Endothelial cell (in vitro differentiated cells): Measurements from ENCODE around the gene CXCR4. TPM values are rescaled to one million over a fixed set of nuclear protein-coding genes. Genes with fewer than 3 reads are reported as not detected.

Experiments used
- DNase-seq: peaks from one replicate; pipeline ENCODE4 v3.0.0; 2021; ENCODE audit warnings: low spot score
- H3K27ac Mint-ChIP-seq: one replicate; pipeline ENCODE4 v1.8.0; 2021; ENCODE audit warnings: mixed read lengths, inconsistent platforms; ENCODE audit not compliant: unreplicated experiment
- H3K27me3 Mint-ChIP-seq: one replicate; pipeline ENCODE4 v1.8.0; 2021; ENCODE audit warnings: mild to moderate bottlenecking, moderate library complexity, mixed read lengths, inconsistent platforms; ENCODE audit not compliant: unreplicated experiment
- H3K36me3 Mint-ChIP-seq: one replicate; pipeline ENCODE4 v1.8.0; 2021; ENCODE audit warnings: mild to moderate bottlenecking, low read depth, mixed read lengths, inconsistent platforms; ENCODE audit not compliant: unreplicated experiment
- H3K4me1 Mint-ChIP-seq: one replicate; pipeline ENCODE4 v1.8.0; 2021; ENCODE audit warnings: mild to moderate bottlenecking, mixed read lengths, inconsistent platforms; ENCODE audit not compliant: unreplicated experiment
- H3K4me3 Mint-ChIP-seq: one replicate; pipeline ENCODE4 v1.8.0; 2021; ENCODE audit warnings: mild to moderate bottlenecking, mixed read lengths, inconsistent platforms; ENCODE audit not compliant: unreplicated experiment
- H3K9me3 Mint-ChIP-seq: one replicate; pipeline ENCODE4 v1.8.0; 2021; ENCODE audit warnings: mixed read lengths, inconsistent platforms; ENCODE audit not compliant: unreplicated experiment
- total RNA-seq: library from RNA; stranded (reverse); fragmentation: NEBNext Ultra II Directional; extraction: Animal tissue kit (Norgen Biotek cat#: 25700); gene quantifications from one replicate; pipeline ENCODE4 v1.2.1, GENCODE V29; 2021; ENCODE audit not compliant: unreplicated experiment
- TF ChIP-seq, protein P1 (sequence below): fragments of 200-600 bp; sonication (generic); IDR thresholded peaks from one replicate; pipeline ENCODE4 v1.5.0; 2021; ENCODE audit warnings: antibody characterized with exemption; ENCODE audit not compliant: unreplicated experiment

CXCR4 gene
- total RNA-seq, 1 donor from 2014 or later: 255 TPM

DNA sequence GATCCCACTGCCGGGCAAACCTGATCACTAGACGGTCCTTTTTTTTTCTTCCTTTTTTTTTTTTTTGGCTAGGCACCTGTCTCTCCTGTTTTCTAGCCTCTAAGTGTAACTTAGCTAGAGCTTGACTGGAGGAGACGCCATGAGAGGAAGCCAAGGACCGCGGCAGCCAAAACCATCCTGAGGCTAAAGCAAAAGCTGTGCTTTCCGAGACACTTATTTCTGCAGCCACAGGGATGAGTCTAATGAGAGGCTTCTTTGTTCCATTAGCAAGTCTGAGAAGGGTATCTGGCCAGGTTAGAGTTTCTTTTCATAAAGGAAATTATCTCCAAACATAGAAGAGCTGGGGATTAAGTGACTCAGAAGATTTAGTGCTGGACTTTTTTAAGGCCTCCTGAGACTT is 7.3 kb upstream of the CXCR4 start:
- Mint-ChIP-seq H3K27me3 (peaks cover 5% of the 10 kb centered on the region), H3K9me3 (no peaks in the 10 kb centered on the region), H3K27ac (no peak overlapping the region), H3K4me3 (no peak overlapping the region), H3K36me3 (no peaks in the 10 kb centered on the region), H3K4me1 (peaks cover 23% of the 10 kb centered on the region)
- TF ChIP-seq, protein P1, sequence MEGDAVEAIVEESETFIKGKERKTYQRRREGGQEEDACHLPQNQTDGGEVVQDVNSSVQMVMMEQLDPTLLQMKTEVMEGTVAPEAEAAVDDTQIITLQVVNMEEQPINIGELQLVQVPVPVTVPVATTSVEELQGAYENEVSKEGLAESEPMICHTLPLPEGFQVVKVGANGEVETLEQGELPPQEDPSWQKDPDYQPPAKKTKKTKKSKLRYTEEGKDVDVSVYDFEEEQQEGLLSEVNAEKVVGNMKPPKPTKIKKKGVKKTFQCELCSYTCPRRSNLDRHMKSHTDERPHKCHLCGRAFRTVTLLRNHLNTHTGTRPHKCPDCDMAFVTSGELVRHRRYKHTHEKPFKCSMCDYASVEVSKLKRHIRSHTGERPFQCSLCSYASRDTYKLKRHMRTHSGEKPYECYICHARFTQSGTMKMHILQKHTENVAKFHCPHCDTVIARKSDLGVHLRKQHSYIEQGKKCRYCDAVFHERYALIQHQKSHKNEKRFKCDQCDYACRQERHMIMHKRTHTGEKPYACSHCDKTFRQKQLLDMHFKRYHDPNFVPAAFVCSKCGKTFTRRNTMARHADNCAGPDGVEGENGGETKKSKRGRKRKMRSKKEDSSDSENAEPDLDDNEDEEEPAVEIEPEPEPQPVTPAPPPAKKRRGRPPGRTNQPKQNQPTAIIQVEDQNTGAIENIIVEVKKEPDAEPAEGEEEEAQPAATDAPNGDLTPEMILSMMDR: no peak
- no peak for DNase-seq

- Mint-ChIP-seq H3K27me3 (peaks cover 5% of the 10 kb centered on the region), H3K4me1 (peaks cover 27% of the 10 kb centered on the region), H3K27ac (no peak overlapping the region), H3K4me3 (no peak overlapping the region), H3K36me3 (no peaks in the 10 kb centered on the region), H3K9me3 (no peaks in the 10 kb centered on the region)
- TF ChIP-seq, protein P1: no peak
- no peak for DNase-seq
Measured at GRCh38 chr2:136124805-136125204, 6.9 kb upstream of the CXCR4 start.

GRCh38 chr2:136122661-136123060 is 4.7 kb upstream of the CXCR4 start:
- peaks cover 5% of the 10 kb centered on the region for H3K27me3 Mint-ChIP-seq
- H3K4me1 Mint-ChIP-seq: peaks cover 25% of the 10 kb centered on the region

GRCh38 chr2:136121204-136121910 is 3.4 kb upstream of the CXCR4 start:
- TF ChIP-seq, protein P1: no peak
- H3K36me3 Mint-ChIP-seq: no peaks in the 10 kb centered on the region

More at GRCh38 chr2:136122661-136123060, 4.7 kb upstream of the CXCR4 start:
- no peak for DNase-seq
- Mint-ChIP-seq H3K9me3 (no peaks in the 10 kb centered on the region), H3K27ac (no peak overlapping the region), H3K4me3 (no peak overlapping the region), H3K36me3 (no peaks in the 10 kb centered on the region)
- TF ChIP-seq, protein P1: no peak

More at GRCh38 chr2:136121204-136121910, 3.4 kb upstream of the CXCR4 start:
- Mint-ChIP-seq H3K27me3 (peaks cover 5% of the 10 kb centered on the region), H3K27ac (no peak overlapping the region), H3K4me3 (no peak overlapping the region), H3K9me3 (no peaks in the 10 kb centered on the region), H3K4me1 (peaks cover 25% of the 10 kb centered on the region)
- no peak for DNase-seq
